Mammary epithelial cell (primary cell): Measurements from ENCODE around the gene PRKD1.

ENCODE experiments used
- EZH2 ChIP-seq: IDR thresholded peaks from 2 replicates; pipeline ENCODE4 v1.6.1; 2012; ENCODE audit warnings: low read length, inconsistent platforms, borderline replicate concordance
- TF ChIP-seq, protein P1 (sequence below), 2 donors: IDR thresholded peaks in 1 of 2; conservative IDR thresholded peaks in 1 of 2; 2 replicates each; pipeline ENCODE4 v1.5.1; 2011 to 2012; ENCODE audit warnings: inconsistent platforms in 2 of 2, low read length in 2 of 2, mild to moderate bottlenecking in 2 of 2, control low read depth in 1 of 2, low read depth in 1 of 2; ENCODE audit not compliant: insufficient read depth in 1 of 2; ENCODE audit errors: extremely low read depth in 1 of 2

DNA sequence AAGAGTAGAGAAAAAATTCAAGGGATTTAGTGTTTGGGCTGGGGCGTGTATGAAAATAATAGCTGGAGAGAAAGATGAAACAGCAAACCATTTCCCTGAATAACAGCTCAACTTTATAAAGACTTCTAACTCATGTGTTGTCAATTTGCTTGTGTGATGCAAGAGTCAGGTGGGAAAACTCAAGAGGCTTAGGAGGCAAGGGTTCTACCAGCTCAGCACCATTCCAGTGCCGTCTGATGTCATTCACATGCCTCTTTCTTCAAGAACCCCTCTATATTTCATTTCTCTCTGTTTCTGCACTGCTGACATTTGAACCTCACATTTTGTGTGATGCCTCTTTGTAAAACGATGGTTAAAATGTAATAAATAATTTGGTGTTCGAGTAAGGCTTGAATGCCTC is 192.2 kb downstream of the PRKD1 start:
- TF ChIP-seq, protein P1, sequence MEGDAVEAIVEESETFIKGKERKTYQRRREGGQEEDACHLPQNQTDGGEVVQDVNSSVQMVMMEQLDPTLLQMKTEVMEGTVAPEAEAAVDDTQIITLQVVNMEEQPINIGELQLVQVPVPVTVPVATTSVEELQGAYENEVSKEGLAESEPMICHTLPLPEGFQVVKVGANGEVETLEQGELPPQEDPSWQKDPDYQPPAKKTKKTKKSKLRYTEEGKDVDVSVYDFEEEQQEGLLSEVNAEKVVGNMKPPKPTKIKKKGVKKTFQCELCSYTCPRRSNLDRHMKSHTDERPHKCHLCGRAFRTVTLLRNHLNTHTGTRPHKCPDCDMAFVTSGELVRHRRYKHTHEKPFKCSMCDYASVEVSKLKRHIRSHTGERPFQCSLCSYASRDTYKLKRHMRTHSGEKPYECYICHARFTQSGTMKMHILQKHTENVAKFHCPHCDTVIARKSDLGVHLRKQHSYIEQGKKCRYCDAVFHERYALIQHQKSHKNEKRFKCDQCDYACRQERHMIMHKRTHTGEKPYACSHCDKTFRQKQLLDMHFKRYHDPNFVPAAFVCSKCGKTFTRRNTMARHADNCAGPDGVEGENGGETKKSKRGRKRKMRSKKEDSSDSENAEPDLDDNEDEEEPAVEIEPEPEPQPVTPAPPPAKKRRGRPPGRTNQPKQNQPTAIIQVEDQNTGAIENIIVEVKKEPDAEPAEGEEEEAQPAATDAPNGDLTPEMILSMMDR (conservative IDR thresholded peaks at IDR 0.05 in 1 of 2, IDR thresholded peaks at IDR 0.05 in 1 of 2; ENCODE audit: extremely low read depth in 1 of 2, insufficient read depth in 1 of 2, low read depth in 1 of 2, low read length in 2 of 2): no peak
- TF ChIP-seq EZH2: no peak
